Neural cell (in vitro differentiated cells): ENCODE results near the gene CA11. TPM values are rescaled to one million over a fixed set of nuclear protein-coding genes. Genes with fewer than 3 reads are reported as not detected.

Experiments
- H2AFZ ChIP-seq: fragments of 200-600, 300-800 bp; sonication (generic), shearing (Covaris generic); 2 replicates; pipeline ENCODE4 v1.6.0; 2014; ENCODE audit warnings: low read depth, mild to moderate bottlenecking, antibody characterized with exemption, low read length, moderate library complexity
- H3F3A ChIP-seq: fragments of 200-600 bp; shearing (Covaris generic); 2 replicates; pipeline ENCODE4 v1.6.1; 2016; ENCODE audit warnings: mild to moderate bottlenecking, moderate library complexity, mixed read lengths, antibody characterized with exemption, low read length; ENCODE audit not compliant: insufficient read depth, poor library complexity, severe bottlenecking
- H3K27ac ChIP-seq: fragments of 200-600, 300-800 bp; sonication (generic), shearing (Covaris generic); 2 replicates; pipeline ENCODE4 v1.5.1; 2014; ENCODE audit warnings: mild to moderate bottlenecking, low read length, moderate library complexity
- H3K27me3 ChIP-seq: fragments of 300-800, 200-600 bp; sonication (generic), shearing (Covaris generic); 2 replicates; pipeline ENCODE4 v1.6.0; 2014; ENCODE audit warnings: mild to moderate bottlenecking, low read depth, low read length, moderate library complexity; ENCODE audit not compliant: insufficient read depth
- H3K36me3 ChIP-seq: fragments of 300-800, 200-600 bp; sonication (generic), shearing (Covaris generic); 2 replicates; pipeline ENCODE4 v1.5.1; 2014; ENCODE audit warnings: mild to moderate bottlenecking, antibody characterized with exemption, low read length, moderate library complexity; ENCODE audit not compliant: insufficient read depth
- H3K4me2 ChIP-seq: fragments of 300-800, 200-600 bp; sonication (generic), shearing (Covaris generic); 2 replicates; pipeline ENCODE4 v1.6.0; 2014; ENCODE audit warnings: mild to moderate bottlenecking, low read length
- H3K4me3 ChIP-seq: fragments of 300-800, 200-600 bp; sonication (generic), shearing (Covaris generic); 2 replicates; pipeline ENCODE4 v1.5.1; 2014; ENCODE audit warnings: mild to moderate bottlenecking, low read length, moderate library complexity
- H3K79me2 ChIP-seq: fragments of 200-600 bp; shearing (Covaris generic); replicated peaks from 2 replicates; pipeline ENCODE4 v1.6.0; 2014; ENCODE audit warnings: mild to moderate bottlenecking, low read length, moderate library complexity; ENCODE audit not compliant: insufficient read depth
- H3K9ac ChIP-seq: fragments of 300-800, 200-600 bp; sonication (generic), shearing (Covaris generic); 2 replicates; pipeline ENCODE4 v1.6.1; 2016; ENCODE audit warnings: mild to moderate bottlenecking, low read length, mixed read lengths
- H3K9me2 ChIP-seq: fragments of 200-600 bp; shearing (Covaris generic); 2 replicates; pipeline ENCODE4 v1.6.1; 2016; ENCODE audit warnings: mild to moderate bottlenecking, low read length, mixed read lengths; ENCODE audit not compliant: insufficient read depth
- H3K9me3 ChIP-seq: fragments of 200-600, 300-800 bp; sonication (generic), shearing (Covaris generic); 2 replicates; pipeline ENCODE4 v1.6.1; 2016; ENCODE audit warnings: mild to moderate bottlenecking, mixed run types, low read length, moderate library complexity, mixed read lengths
- H4K20me1 ChIP-seq: fragments of 200-600 bp; shearing (Covaris generic); 2 replicates; pipeline ENCODE4 v1.6.1; 2016; ENCODE audit warnings: mild to moderate bottlenecking, mixed run types; ENCODE audit not compliant: insufficient read depth
- EP300 ChIP-seq: fragments of 450-650 bp; conservative IDR thresholded peaks from 2 replicates; pipeline ENCODE4 v1.6.1; 2014; ENCODE audit warnings: antibody characterized with exemption, mild to moderate bottlenecking, moderate library complexity; ENCODE audit not compliant: poor library complexity, severe bottlenecking
- EZH2 ChIP-seq: fragments of 200-600, 300-800 bp; shearing (Covaris generic), sonication (generic); IDR thresholded peaks from 2 replicates; pipeline ENCODE4 v1.6.1; 2014; ENCODE audit warnings: antibody characterized with exemption, low read length, borderline replicate concordance, mild to moderate bottlenecking; ENCODE audit not compliant: insufficient read depth, poor library complexity, severe bottlenecking
- MXI1 ChIP-seq: fragments of 450-650 bp; conservative IDR thresholded peaks from 2 replicates; pipeline ENCODE4 v1.6.1; 2014; ENCODE audit warnings: antibody characterized with exemption, mild to moderate bottlenecking; ENCODE audit not compliant: poor library complexity, severe bottlenecking
- POLR2AphosphoS5 ChIP-seq: IDR thresholded peaks from 2 replicates; pipeline ENCODE4 v1.6.1; 2012
- RAD21 ChIP-seq: fragments of 450-650 bp; conservative IDR thresholded peaks from 2 replicates; pipeline ENCODE4 v1.6.1; 2014; ENCODE audit warnings: antibody characterized with exemption, mild to moderate bottlenecking, moderate library complexity
- SMC3 ChIP-seq: fragments of 450-650 bp; conservative IDR thresholded peaks from 2 replicates; pipeline ENCODE4 v1.6.1; 2014; ENCODE audit warnings: antibody characterized with exemption, mild to moderate bottlenecking, moderate library complexity; ENCODE audit not compliant: poor library complexity
- TAF1 ChIP-seq: IDR thresholded peaks from 2 replicates; pipeline ENCODE4 v1.6.1; 2012; ENCODE audit warnings: low read depth
- polyA plus RNA-seq: library from polyadenylated mRNA; depleted of rRNA; stranded (reverse); fragments of >200 nt; gene quantifications from 2 replicates; pipeline ENCODE4 v1.2.3, GENCODE V29; 2014
- TF ChIP-seq, protein P1 (sequence below): fragments of 450-650 bp; IDR thresholded peaks from 2 replicates; pipeline ENCODE4 v1.5.1; 2014; ENCODE audit warnings: antibody characterized with exemption, mild to moderate bottlenecking, moderate library complexity; ENCODE audit not compliant: poor library complexity, severe bottlenecking
- TF ChIP-seq, protein P2 (sequence below): IDR thresholded peaks from 2 replicates; pipeline ENCODE4 v1.6.1; 2012; ENCODE audit warnings: borderline replicate concordance

Gene CA11
- polyA plus RNA-seq, 1 donor from 2014 or later = 108 TPM

DNA sequence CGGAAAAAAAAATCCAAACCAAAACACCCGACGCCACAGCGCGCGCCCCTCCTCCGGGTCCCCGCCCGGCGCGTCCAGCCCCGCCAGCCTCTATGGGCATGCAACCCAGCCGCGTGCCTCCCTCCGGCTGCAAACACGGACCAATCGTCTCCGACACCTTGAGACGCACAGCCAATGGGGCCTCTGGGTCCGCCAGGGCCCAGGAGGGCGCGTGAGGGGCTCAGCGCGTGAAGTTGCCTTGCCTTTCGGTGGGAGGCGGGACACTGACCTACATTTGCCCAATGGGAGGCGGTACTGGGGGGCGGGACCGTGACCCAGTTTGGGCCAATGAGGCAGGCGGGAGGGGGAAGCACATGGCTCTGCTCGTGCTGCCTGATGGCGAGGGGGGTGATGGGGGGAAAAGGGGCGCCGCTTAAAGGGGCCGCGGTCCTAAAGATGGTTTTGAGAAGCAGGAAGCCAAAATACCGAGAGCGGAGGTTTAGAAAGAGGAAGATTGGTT lies 8.5 kb downstream of the CA11 start:
- Histone ChIP-seq H3K9me2 (no peaks in the 10 kb centered on the region), H3K79me2 (no peaks in the 10 kb centered on the region), H3K27ac (peak overlapping the region; percentile 83), H4K20me1 (no peaks in the 10 kb centered on the region), H3F3A (peaks cover 8% of the 10 kb centered on the region), H3K36me3 (no peaks in the 10 kb centered on the region), H3K9ac (peak overlapping the region; percentile 74), H3K4me2 (peak overlapping the region; percentile 34), H3K27me3 (no peaks in the 10 kb centered on the region), H2AFZ (no peak overlapping the region), H3K4me3 (peak overlapping the region; percentile 66), H3K9me3 (no peaks in the 10 kb centered on the region)
- TF ChIP-seq MXI1 (peak; percentile 83), SMC3 (no peak)

DNA sequence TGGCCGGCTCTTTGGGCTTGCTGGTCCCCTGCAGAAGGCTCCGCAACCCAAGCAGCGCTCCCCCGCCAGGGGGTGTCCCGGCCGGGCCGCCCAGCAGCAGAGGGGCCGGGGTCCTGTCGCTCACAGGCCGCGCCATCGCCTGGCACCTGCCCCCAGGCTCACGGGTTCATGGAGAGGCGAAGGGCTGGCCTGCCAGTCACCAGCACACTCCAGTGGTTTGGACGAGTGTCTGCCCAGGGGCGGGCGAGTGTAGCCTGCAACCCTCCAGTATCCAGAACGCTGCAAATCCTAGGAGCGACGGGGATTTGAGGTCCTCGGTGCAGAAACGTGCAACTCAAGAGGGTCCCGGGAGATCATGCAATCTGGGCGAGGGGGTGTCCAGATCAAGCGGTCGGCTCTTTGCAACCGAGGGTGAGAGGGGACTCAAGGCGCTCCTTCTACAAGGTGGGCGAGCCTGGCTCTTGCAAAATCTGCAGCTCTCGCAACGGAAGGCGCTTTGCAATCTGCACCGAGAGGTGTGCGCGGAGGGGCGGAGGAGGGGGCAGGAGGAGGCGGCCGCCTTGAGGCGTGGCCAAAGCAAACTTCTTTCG lies 9.0 kb downstream of the CA11 start, which contains the start of gene DBP:
Gene DBP (minus strand): TSS at position 521 of the 590 bp plus-strand sequence. CDS start 385 bp downstream, at position 136.
- Histone ChIP-seq H2AFZ (no peak within 1 kb of the TSS), H3K36me3 (no peaks in the 10 kb centered on the region), H3K4me2 (peak within 1 kb of the TSS; percentile 44), H3K79me2 (no peaks in the 10 kb centered on the region), H3K9ac (peak within 1 kb of the TSS; percentile 74), H3K9me3 (no peaks in the 10 kb centered on the region), H4K20me1 (no peaks in the 10 kb centered on the region), H3K27me3 (no peaks in the 10 kb centered on the region), H3K4me3 (peak within 1 kb of the TSS; percentile 66), H3K27ac (peak within 1 kb of the TSS; percentile 83), H3F3A (peaks cover 8% of the 10 kb centered on the region), H3K9me2 (no peaks in the 10 kb centered on the region)
- TF ChIP-seq EZH2 (no peak), EP300 (no peak), RAD21 (peak; percentile 12), POLR2AphosphoS5 (no peak), TAF1 (no peak), SMC3 (no peak), MXI1 (no peak)
- TF ChIP-seq, protein P1, sequence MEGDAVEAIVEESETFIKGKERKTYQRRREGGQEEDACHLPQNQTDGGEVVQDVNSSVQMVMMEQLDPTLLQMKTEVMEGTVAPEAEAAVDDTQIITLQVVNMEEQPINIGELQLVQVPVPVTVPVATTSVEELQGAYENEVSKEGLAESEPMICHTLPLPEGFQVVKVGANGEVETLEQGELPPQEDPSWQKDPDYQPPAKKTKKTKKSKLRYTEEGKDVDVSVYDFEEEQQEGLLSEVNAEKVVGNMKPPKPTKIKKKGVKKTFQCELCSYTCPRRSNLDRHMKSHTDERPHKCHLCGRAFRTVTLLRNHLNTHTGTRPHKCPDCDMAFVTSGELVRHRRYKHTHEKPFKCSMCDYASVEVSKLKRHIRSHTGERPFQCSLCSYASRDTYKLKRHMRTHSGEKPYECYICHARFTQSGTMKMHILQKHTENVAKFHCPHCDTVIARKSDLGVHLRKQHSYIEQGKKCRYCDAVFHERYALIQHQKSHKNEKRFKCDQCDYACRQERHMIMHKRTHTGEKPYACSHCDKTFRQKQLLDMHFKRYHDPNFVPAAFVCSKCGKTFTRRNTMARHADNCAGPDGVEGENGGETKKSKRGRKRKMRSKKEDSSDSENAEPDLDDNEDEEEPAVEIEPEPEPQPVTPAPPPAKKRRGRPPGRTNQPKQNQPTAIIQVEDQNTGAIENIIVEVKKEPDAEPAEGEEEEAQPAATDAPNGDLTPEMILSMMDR = peak; percentile 27
- TF ChIP-seq, protein P2, sequence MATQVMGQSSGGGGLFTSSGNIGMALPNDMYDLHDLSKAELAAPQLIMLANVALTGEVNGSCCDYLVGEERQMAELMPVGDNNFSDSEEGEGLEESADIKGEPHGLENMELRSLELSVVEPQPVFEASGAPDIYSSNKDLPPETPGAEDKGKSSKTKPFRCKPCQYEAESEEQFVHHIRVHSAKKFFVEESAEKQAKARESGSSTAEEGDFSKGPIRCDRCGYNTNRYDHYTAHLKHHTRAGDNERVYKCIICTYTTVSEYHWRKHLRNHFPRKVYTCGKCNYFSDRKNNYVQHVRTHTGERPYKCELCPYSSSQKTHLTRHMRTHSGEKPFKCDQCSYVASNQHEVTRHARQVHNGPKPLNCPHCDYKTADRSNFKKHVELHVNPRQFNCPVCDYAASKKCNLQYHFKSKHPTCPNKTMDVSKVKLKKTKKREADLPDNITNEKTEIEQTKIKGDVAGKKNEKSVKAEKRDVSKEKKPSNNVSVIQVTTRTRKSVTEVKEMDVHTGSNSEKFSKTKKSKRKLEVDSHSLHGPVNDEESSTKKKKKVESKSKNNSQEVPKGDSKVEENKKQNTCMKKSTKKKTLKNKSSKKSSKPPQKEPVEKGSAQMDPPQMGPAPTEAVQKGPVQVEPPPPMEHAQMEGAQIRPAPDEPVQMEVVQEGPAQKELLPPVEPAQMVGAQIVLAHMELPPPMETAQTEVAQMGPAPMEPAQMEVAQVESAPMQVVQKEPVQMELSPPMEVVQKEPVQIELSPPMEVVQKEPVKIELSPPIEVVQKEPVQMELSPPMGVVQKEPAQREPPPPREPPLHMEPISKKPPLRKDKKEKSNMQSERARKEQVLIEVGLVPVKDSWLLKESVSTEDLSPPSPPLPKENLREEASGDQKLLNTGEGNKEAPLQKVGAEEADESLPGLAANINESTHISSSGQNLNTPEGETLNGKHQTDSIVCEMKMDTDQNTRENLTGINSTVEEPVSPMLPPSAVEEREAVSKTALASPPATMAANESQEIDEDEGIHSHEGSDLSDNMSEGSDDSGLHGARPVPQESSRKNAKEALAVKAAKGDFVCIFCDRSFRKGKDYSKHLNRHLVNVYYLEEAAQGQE = no peak
